Fibroblast of the aortic adventitia (primary cell): ENCODE data around the gene PPP3R2. TPM values are rescaled to one million over a fixed set of nuclear protein-coding genes. Genes with fewer than 3 reads are reported as not detected.

Experiments used
- DNase-seq: peaks from one replicate; pipeline ENCODE4 v3.0.0-alpha.2; 2010; ENCODE audit warnings: low read depth
- H3K4me3 ChIP-seq: 2 replicates; pipeline ENCODE4 v1.5.1; 2011; ENCODE audit warnings: low read depth, mild to moderate bottlenecking, control low read depth, low read length, moderate library complexity
- CTCF ChIP-seq: IDR thresholded peaks from 2 replicates; pipeline ENCODE4 v1.5.1; 2011; ENCODE audit warnings: mild to moderate bottlenecking, low read length, control low read depth, inconsistent platforms; ENCODE audit not compliant: insufficient read depth
- total RNA-seq: library from RNA; depleted of rRNA; stranded (reverse); fragments of >200 nt; gene quantifications from 2 replicates; pipeline ENCODE4 v1.2.3, GENCODE V29; 2012; ENCODE audit warnings: low replicate concordance

The PPP3R2 gene, protein sequence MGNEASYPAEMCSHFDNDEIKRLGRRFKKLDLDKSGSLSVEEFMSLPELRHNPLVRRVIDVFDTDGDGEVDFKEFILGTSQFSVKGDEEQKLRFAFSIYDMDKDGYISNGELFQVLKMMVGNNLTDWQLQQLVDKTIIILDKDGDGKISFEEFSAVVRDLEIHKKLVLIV
- not detected in 2 replicates for total RNA-seq

GRCh38 chr9:101594796-101595195 is at the start of gene PPP3R2:
Gene PPP3R2, minus strand, starts transcription at chr9:101594969. Its CDS starts 48 bp downstream, at chr9:101594921.
- DNase-seq, result no peak
- TF ChIP-seq CTCF, result no peak

DNA sequence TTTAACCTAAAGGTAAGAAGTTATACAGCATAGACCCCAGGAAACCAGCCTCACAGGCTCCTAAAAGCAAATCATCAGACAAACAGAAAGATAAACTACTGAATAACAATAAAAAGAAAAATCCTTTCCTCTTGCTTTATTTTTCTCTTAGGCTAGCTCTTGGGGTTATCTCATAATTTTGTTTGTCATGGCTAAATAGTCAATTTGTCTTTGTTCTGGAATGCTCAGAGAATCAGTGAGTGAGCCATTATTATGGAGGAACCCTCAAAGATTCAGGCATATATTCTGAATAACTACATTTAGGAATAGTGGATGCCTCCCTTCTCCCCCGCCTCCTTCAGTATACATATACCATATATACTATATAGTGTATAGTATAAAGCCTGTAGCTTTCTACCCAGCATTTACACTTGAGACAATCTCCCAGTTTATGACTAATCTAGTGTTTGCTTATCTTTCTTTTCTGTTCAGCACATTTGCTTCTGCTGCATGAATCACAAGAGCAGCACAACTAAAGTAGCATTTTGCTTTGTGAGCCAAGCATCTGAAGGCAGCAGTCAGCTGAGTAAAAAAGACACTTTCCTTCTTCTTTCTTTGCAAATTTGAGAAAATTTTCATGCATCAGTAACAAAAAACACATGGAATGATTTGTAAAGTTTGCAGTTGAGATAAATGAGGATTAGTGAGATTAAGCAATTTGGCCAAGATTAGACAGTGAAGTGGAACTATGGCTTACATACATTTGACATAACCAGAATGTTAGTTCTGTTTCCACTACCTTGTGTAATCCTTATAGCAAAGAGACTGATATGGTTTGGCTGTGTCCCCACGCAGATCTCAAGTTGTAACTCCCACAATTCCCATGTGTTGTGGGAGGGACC is 45.3 kb upstream of the PPP3R2 start:
- TF ChIP-seq CTCF, result no peak
- no peak for DNase-seq
- no peak overlapping the region for H3K4me3 ChIP-seq

More at GRCh38 chr9:101594796-101595195, at the start of gene PPP3R2:
- H3K4me3 ChIP-seq, result no peak within 1 kb of the TSS

GRCh38 chr9:101639311-101639710 is 44.5 kb upstream of the PPP3R2 start:
- TF ChIP-seq CTCF, result no peak
- no peak for DNase-seq

DNA sequence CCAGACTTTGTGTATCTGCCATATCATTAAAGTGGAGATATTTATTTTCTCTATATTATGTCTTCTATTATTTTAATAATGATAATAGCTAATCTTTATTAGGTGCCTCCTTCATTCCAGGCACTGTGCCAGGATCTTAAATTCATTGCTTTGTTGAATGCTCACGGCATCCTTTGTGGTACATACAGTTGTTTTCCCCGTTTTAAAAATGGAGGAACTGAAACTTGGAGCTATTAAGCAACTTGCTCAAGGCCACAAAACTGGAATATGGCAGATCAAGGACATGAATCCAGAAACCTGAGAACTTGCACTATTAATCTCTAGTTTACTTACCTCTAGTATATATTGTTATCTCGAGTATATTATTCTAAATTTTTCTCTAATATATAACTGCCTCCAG is 41.5 kb upstream of the PPP3R2 start:
- no peak for TF ChIP-seq CTCF
- no peak overlapping the region for H3K4me3 ChIP-seq
- DNase-seq, result no peak

More at GRCh38 chr9:101639311-101639710, 44.5 kb upstream of the PPP3R2 start:
- H3K4me3 ChIP-seq, result no peak overlapping the region

GRCh38 chr9:101635473-101635872 is 40.7 kb upstream of the PPP3R2 start:
- no peak for TF ChIP-seq CTCF
- no peak for DNase-seq
- H3K4me3 ChIP-seq, result no peak overlapping the region

- TF ChIP-seq CTCF, result no peak
- no peak overlapping the region for H3K4me3 ChIP-seq
- DNase-seq, result no peak
Observed at GRCh38 chr9:101634741-101635409, 40.1 kb upstream of the PPP3R2 start.
